K562 (cell line): ENCODE data around the gene ITPKB. TPM values are rescaled to one million over a fixed set of nuclear protein-coding genes. Genes with fewer than 3 reads are reported as not detected.

Experiments used
- ASH1L ChIP-seq: fragments of 450-650 bp; IDR thresholded peaks from 2 replicates; pipeline ENCODE4 v1.6.1; 2018; ENCODE audit warnings: borderline replicate concordance, mild to moderate bottlenecking, low read depth; ENCODE audit not compliant: partially characterized antibody
- C11orf30 ChIP-seq: fragments of 450-650 bp; IDR thresholded peaks from 2 replicates; pipeline ENCODE4 v1.6.1; 2016; ENCODE audit warnings: low read depth, mild to moderate bottlenecking
- EP300 ChIP-seq: IDR thresholded peaks from 2 replicates; pipeline ENCODE4 v1.6.1; 2012; ENCODE audit warnings: low read length, improper control_type of control experiment
- POLR2A ChIP-seq: fragments of 450-650 bp; conservative IDR thresholded peaks from 2 replicates; pipeline ENCODE4 v1.6.1; 2016
- RBM17 ChIP-seq: fragments of 200-400 bp; formaldehyde crosslinking; IDR thresholded peaks from 2 replicates; pipeline ENCODE4 v1.6.1; 2017; ENCODE audit warnings: low read depth, mild to moderate bottlenecking, low read length, borderline replicate concordance
- polyA plus RNA-seq, 8 experiments: library from polyadenylated mRNA; depleted of rRNA in 4 of 8; stranded (reverse) in 5 of 8; unstranded in 3 of 8; fragments of >200 nt; fragmentation: Nextera tagmentation in 2 of 8; fragmentation: Illumina TruSeq in 1 of 8; extraction: Ambion mirVana in 2 of 8; extraction: Trizol in 1 of 8; gene quantifications; 2 replicates each; pipeline versions ENCODE4 v1.2.1 to v1.2.3, GENCODE V29; 2011 to 2014; ENCODE audit warnings: inconsistent platforms in 1 of 8, missing spikeins in 1 of 8
- total RNA-seq, 7 experiments: library from RNA; depleted of rRNA in 6 of 7; stranded (reverse); fragments of >200 nt in 6 of 7; fragmentation: Illumina TruSeq in 2 of 7; extraction: Trizol in 2 of 7; gene quantifications; 2 replicates each; pipeline versions ENCODE4 v1.2.1 to v1.2.3, GENCODE V29; 2011 to 2021; ENCODE audit warnings: low replicate concordance in 1 of 7
- TF ChIP-seq, protein P1 (sequence below): fragments of 450-650 bp; IDR thresholded peaks from 2 replicates; pipeline ENCODE4 v1.7.0; 2016; ENCODE audit warnings: borderline replicate concordance
- TF ChIP-seq, protein P2 (sequence below): fragments of 450-650 bp; IDR thresholded peaks from 2 replicates; pipeline ENCODE4 v1.6.1; 2016; ENCODE audit warnings: mild to moderate bottlenecking, moderate library complexity

The ITPKB gene
- total and polyA plus RNA-seq, 9 of the 15 experiments (the other 6 are each of a cell fraction or from before 2014, with no cell fraction given): 0.01 to 0.22 TPM; not detected in 7

DNA sequence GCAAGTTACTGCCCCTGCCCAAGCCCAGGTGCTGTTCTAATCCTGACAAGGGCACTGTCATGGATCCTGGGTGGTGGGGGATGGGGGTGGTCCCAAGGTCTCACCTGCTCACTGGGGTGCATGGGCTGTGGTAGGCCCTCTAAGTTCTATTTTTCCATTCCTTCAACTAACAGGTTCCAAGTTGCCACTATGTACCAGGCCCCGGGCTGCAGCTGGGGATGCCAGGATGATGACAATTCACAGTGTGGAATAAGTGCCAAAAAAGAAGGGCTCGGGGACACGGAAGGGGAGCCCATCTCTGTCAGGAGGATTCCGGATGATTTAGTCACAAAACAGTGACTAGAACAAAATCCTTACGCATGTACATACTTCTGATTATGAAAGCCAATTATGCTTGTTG lies 114.6 kb downstream of the ITPKB start (continued):
- TF ChIP-seq, protein P1, sequence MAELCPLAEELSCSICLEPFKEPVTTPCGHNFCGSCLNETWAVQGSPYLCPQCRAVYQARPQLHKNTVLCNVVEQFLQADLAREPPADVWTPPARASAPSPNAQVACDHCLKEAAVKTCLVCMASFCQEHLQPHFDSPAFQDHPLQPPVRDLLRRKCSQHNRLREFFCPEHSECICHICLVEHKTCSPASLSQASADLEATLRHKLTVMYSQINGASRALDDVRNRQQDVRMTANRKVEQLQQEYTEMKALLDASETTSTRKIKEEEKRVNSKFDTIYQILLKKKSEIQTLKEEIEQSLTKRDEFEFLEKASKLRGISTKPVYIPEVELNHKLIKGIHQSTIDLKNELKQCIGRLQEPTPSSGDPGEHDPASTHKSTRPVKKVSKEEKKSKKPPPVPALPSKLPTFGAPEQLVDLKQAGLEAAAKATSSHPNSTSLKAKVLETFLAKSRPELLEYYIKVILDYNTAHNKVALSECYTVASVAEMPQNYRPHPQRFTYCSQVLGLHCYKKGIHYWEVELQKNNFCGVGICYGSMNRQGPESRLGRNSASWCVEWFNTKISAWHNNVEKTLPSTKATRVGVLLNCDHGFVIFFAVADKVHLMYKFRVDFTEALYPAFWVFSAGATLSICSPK: no peak
- TF ChIP-seq EP300 (no peak), ASH1L (no peak), RBM17 (no peak), C11orf30 (no peak), POLR2A (no peak)
- TF ChIP-seq, protein P2, sequence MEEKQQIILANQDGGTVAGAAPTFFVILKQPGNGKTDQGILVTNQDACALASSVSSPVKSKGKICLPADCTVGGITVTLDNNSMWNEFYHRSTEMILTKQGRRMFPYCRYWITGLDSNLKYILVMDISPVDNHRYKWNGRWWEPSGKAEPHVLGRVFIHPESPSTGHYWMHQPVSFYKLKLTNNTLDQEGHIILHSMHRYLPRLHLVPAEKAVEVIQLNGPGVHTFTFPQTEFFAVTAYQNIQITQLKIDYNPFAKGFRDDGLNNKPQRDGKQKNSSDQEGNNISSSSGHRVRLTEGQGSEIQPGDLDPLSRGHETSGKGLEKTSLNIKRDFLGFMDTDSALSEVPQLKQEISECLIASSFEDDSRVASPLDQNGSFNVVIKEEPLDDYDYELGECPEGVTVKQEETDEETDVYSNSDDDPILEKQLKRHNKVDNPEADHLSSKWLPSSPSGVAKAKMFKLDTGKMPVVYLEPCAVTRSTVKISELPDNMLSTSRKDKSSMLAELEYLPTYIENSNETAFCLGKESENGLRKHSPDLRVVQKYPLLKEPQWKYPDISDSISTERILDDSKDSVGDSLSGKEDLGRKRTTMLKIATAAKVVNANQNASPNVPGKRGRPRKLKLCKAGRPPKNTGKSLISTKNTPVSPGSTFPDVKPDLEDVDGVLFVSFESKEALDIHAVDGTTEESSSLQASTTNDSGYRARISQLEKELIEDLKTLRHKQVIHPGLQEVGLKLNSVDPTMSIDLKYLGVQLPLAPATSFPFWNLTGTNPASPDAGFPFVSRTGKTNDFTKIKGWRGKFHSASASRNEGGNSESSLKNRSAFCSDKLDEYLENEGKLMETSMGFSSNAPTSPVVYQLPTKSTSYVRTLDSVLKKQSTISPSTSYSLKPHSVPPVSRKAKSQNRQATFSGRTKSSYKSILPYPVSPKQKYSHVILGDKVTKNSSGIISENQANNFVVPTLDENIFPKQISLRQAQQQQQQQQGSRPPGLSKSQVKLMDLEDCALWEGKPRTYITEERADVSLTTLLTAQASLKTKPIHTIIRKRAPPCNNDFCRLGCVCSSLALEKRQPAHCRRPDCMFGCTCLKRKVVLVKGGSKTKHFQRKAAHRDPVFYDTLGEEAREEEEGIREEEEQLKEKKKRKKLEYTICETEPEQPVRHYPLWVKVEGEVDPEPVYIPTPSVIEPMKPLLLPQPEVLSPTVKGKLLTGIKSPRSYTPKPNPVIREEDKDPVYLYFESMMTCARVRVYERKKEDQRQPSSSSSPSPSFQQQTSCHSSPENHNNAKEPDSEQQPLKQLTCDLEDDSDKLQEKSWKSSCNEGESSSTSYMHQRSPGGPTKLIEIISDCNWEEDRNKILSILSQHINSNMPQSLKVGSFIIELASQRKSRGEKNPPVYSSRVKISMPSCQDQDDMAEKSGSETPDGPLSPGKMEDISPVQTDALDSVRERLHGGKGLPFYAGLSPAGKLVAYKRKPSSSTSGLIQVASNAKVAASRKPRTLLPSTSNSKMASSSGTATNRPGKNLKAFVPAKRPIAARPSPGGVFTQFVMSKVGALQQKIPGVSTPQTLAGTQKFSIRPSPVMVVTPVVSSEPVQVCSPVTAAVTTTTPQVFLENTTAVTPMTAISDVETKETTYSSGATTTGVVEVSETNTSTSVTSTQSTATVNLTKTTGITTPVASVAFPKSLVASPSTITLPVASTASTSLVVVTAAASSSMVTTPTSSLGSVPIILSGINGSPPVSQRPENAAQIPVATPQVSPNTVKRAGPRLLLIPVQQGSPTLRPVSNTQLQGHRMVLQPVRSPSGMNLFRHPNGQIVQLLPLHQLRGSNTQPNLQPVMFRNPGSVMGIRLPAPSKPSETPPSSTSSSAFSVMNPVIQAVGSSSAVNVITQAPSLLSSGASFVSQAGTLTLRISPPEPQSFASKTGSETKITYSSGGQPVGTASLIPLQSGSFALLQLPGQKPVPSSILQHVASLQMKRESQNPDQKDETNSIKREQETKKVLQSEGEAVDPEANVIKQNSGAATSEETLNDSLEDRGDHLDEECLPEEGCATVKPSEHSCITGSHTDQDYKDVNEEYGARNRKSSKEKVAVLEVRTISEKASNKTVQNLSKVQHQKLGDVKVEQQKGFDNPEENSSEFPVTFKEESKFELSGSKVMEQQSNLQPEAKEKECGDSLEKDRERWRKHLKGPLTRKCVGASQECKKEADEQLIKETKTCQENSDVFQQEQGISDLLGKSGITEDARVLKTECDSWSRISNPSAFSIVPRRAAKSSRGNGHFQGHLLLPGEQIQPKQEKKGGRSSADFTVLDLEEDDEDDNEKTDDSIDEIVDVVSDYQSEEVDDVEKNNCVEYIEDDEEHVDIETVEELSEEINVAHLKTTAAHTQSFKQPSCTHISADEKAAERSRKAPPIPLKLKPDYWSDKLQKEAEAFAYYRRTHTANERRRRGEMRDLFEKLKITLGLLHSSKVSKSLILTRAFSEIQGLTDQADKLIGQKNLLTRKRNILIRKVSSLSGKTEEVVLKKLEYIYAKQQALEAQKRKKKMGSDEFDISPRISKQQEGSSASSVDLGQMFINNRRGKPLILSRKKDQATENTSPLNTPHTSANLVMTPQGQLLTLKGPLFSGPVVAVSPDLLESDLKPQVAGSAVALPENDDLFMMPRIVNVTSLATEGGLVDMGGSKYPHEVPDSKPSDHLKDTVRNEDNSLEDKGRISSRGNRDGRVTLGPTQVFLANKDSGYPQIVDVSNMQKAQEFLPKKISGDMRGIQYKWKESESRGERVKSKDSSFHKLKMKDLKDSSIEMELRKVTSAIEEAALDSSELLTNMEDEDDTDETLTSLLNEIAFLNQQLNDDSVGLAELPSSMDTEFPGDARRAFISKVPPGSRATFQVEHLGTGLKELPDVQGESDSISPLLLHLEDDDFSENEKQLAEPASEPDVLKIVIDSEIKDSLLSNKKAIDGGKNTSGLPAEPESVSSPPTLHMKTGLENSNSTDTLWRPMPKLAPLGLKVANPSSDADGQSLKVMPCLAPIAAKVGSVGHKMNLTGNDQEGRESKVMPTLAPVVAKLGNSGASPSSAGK: no peak
